Body of pancreas (tissue), 4 donors: Measurements from ENCODE around the gene TUBGCP2. TPM values are rescaled to one million over a fixed set of nuclear protein-coding genes. Genes with fewer than 3 reads are reported as not detected.

Source experiments
- ATAC-seq: fragments of 150-250 bp; one replicate; pipeline ENCODE4 v1.9.1; 2016
- DNase-seq, 4 donors: peaks; one replicate each; pipeline ENCODE4 v3.0.0-alpha.2; 2019
- H3K27ac ChIP-seq, 4 donors: fragments of 200-600 bp; sonication (generic); 1 replicate in 3 of 4; 2 replicates in 1 of 4; pipeline versions ENCODE4 v1.5.1 to v1.6.1; 2016 to 2019; ENCODE audit warnings: mild to moderate bottlenecking in 1 of 4, mixed read lengths in 1 of 4, moderate library complexity in 1 of 4
- H3K27me3 ChIP-seq, 2 donors: fragments of 200-600 bp; sonication (generic); one replicate each; pipeline ENCODE4 v1.6.0; 2016; ENCODE audit warnings: mild to moderate bottlenecking in 1 of 2
- H3K36me3 ChIP-seq, 2 donors: fragments of 200-600 bp; sonication (generic); replicated peaks in 1 of 2; 2 replicates each; pipeline ENCODE4 v1.5.1; 2016; ENCODE audit warnings: low read depth in 2 of 2; ENCODE audit not compliant: insufficient read depth in 1 of 2
- H3K4me1 ChIP-seq: fragments of 200-600 bp; sonication (generic); one replicate; pipeline ENCODE4 v1.6.0; 2016
- H3K4me3 ChIP-seq, 2 donors: fragments of 200-600 bp; sonication (generic); 1 replicate in 1 of 2; 2 replicates in 1 of 2; pipeline ENCODE4 v1.5.1; 2016 to 2019
- H3K9me3 ChIP-seq, 3 donors: fragments of 200-600 bp; sonication (generic); 1 replicate in 2 of 3; 2 replicates in 1 of 3; pipeline ENCODE4 v1.5.1; 2016
- POLR2A ChIP-seq, 3 donors: fragments of 450-650 bp; IDR thresholded peaks; one replicate each; pipeline ENCODE4 v1.6.1; 2016; ENCODE audit warnings: antibody characterized with exemption in 3 of 3, mild to moderate bottlenecking in 2 of 3
- WGBS, 2 donors: methylation state at CpG; one replicate each; pipeline ENCODE4 v1.1.5; 2017; 5-methylcytosine and 5-hydroxymethylcytosine counted together
- intact Hi-C: fragments of 100-400 bp; cut with DNase I; formaldehyde crosslinking; loops from one replicate; pipeline ENCODE4 v1.15.1; 2023
- total RNA-seq, 2 donors: library from RNA; depleted of rRNA; stranded (reverse); fragments of >200 nt; gene quantifications; one replicate each; pipeline ENCODE4 v1.1.0, GENCODE V29; 2016
- TF ChIP-seq, protein P1 (sequence below), 7 experiments: fragments of 450-650 bp in 4 of 7; fragments of 200-600 bp in 3 of 7; sonication (generic) in 3 of 7; IDR thresholded peaks; one replicate each; pipeline ENCODE4 v1.5.1; 2016 to 2019; ENCODE audit warnings: antibody characterized with exemption in 7 of 7

Gene TUBGCP2
- total RNA-seq, 2 donors from 2014 or later: 32.2 to 36.6 TPM

DNA sequence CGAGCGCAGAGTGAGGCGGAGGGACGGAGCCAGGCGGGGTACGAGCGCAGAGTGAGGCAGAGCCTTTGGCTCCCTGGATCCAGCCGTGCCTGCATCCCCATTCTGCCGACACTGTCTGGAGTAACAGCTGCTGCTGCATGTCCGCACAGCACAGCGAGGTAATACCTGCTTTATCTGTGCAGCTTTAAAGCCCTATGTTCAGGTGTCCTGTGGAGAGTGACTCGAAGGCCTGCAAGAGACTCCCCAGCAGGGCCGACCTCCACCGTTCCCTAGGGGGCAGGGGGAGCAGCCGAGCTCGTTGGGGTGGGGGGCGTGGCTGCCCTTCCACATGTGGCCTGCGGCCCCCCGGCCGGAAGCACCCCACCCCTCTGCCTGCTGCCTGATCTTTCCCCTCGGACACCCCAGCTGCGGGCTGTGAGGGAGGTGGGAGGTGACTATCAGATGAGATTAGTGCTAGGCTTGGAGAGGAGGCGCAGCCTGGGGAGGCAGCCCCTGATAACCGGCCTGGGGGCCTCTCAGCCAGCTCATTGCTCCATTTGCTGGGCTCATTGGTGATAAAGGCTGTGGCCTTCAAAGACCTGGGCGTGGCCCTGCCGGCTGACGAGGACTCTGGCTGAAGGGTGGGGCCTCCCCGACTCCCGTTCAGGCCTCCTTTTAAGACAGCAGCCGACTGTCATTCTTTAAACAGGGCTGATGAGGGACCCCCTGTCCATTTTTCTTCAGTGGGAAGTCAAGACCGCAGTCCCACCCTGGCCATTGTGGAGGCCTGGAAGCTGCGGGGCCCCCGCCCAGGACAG is 63.0 kb downstream of the TUBGCP2 start:
- no peaks in the 10 kb centered on the region for H3K9me3 ChIP-seq
- H3K27me3 ChIP-seq: no peaks in the 10 kb centered on the region
- no peak for ATAC-seq
- intact Hi-C loops: no loop called here
- TF ChIP-seq POLR2A (IDR thresholded peaks at IDR 0.05): no peak
- TF ChIP-seq, protein P1, sequence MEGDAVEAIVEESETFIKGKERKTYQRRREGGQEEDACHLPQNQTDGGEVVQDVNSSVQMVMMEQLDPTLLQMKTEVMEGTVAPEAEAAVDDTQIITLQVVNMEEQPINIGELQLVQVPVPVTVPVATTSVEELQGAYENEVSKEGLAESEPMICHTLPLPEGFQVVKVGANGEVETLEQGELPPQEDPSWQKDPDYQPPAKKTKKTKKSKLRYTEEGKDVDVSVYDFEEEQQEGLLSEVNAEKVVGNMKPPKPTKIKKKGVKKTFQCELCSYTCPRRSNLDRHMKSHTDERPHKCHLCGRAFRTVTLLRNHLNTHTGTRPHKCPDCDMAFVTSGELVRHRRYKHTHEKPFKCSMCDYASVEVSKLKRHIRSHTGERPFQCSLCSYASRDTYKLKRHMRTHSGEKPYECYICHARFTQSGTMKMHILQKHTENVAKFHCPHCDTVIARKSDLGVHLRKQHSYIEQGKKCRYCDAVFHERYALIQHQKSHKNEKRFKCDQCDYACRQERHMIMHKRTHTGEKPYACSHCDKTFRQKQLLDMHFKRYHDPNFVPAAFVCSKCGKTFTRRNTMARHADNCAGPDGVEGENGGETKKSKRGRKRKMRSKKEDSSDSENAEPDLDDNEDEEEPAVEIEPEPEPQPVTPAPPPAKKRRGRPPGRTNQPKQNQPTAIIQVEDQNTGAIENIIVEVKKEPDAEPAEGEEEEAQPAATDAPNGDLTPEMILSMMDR (IDR thresholded peaks at IDR 0.05): no peak
- no peak overlapping the region for H3K27ac ChIP-seq
- peaks cover 4% of the 10 kb centered on the region for H3K4me1 ChIP-seq
- WGBS, 2 donors: 48 to 67% methylated on average over 11 to 29 of the region's 33 CpGs
- no peaks in the 10 kb centered on the region for H3K36me3 ChIP-seq
- no peak for DNase-seq
- H3K4me3 ChIP-seq: no peak overlapping the region

DNA sequence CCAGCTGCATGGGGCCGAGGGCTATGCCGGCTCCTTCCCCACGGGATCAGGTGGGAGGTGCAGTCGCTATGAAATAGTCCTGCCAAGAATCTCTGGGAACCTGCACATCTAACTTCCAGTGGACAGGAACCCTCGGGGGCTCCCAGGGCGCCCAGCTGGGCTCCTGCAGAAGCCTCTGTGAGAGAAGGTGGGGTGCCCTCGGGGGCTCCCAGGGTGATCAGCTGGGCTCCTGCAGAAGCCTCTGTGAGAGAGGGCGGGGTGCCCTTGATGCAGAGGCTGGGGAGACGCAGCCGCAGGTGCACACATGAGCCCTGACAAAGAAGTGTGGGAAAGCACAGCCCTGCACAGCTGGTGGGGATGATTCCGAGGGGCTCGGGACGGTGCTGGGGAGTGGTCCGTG is 65.1 kb downstream of the TUBGCP2 start:
- no peak for ATAC-seq
- no peaks in the 10 kb centered on the region for H3K27me3 ChIP-seq
- no peaks in the 10 kb centered on the region for H3K36me3 ChIP-seq
- H3K9me3 ChIP-seq: no peaks in the 10 kb centered on the region
- no peak overlapping the region for H3K27ac ChIP-seq
- H3K4me3 ChIP-seq: no peak overlapping the region
- intact Hi-C loops: no loop called here
- H3K4me1 ChIP-seq: peaks cover 4% of the 10 kb centered on the region
- TF ChIP-seq POLR2A (IDR thresholded peaks at IDR 0.05): no peak
- TF ChIP-seq, protein P1 (IDR thresholded peaks at IDR 0.05): no peak
- no peak for DNase-seq
- WGBS, 2 donors: 61 to 63% methylated on average over 10 to 14 of the region's 14 CpGs

DNA sequence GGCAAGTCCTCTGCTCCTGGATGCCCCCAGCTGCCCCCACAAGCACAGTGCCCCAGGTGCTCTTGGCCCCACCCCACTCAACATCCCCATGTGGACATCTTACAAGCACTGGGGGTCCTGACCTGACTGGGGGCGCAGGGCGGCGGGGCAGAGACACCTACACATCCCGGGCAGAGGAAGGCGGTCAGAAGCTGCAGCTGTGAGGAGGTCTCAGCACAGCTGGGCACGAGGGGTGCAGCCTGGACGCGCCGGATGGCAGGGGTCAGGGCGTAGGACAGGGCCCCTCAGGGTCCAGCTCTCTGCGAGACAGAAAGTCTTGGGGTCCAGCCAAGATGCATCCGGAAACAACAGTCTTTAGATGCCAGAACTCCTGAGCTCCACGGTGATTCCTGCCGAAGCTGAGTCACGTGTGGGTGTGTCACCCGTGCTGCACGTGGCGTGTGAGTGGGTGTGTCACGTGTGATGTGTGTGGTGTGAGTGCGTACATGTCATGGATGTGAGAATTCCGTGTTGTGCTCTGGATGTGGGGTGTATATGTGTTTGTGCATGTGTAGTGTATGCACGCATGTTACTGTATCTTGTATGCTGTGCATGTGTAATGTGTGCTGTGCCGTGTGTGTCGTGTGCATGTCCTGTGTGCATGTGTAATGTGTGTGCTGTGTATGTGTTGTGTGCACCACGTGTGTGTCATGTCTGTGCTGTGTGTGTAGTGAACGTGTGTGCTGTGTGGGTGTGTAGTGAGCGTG is 65.9 kb downstream of the TUBGCP2 start:
- DNase-seq: no peak
- 59 to 71% methylated on average over 17 to 26 of the region's 27 CpGs for WGBS, 2 donors
- H3K27me3 ChIP-seq: peaks cover 0 to 3% of the 10 kb centered on the region in 2 donors
- peaks cover 11% of the 10 kb centered on the region for H3K4me1 ChIP-seq
- no peaks in the 10 kb centered on the region for H3K9me3 ChIP-seq
- TF ChIP-seq, protein P1 (IDR thresholded peaks at IDR 0.05): no peak
- no peak for TF ChIP-seq POLR2A (IDR thresholded peaks at IDR 0.05)
- H3K27ac ChIP-seq: no peak overlapping the region
- no peak for ATAC-seq
- H3K4me3 ChIP-seq: no peak overlapping the region
- intact Hi-C loops: no loop called here
- no peaks in the 10 kb centered on the region for H3K36me3 ChIP-seq

DNA sequence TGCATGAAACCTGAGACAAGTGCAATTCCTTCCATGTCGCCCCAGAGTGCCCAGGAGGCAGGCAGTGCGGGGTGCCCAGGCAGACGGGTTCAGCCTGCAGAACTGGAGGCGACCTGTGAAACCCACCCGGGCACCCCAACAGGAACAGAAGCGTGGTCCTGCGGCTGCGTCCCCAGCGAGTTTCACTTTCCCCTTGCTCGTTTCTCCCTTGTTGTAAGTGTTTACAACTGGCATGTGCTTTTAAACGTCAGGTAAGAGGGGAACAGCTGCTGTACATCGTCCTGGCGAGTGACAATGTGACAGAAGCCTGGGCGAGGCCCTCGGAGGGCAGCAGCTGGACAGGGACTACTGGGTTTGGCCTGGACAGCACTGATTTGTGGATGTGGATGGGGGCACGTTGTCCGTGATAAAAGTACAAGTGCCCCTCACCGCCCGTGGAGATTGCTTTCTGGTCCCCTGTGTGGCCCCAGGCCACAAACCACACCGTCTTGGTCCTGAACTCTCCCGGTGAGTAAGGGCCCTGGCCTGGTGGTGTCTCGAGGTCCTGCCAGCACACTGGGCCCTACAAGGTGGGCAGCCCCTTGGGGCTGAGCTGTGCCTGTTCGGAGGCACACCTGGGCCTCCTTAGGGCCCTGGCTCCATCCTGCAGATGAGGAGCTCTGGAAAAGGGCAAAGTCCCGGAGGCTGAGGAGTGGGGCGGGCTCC is 67.0 kb downstream of the TUBGCP2 start:
- TF ChIP-seq POLR2A (IDR thresholded peaks at IDR 0.05): no peak
- TF ChIP-seq, protein P1 (IDR thresholded peaks at IDR 0.05): no peak
- H3K4me3 ChIP-seq: no peak overlapping the region
- H3K4me1 ChIP-seq: peaks cover 23% of the 10 kb centered on the region
- H3K27ac ChIP-seq: no peak overlapping the region
- ATAC-seq: no peak
- DNase-seq: no peak
- intact Hi-C loops: no loop called here
- 25 to 58% methylated on average over 13 to 25 of the region's 25 CpGs for WGBS, 2 donors
- H3K9me3 ChIP-seq: no peaks in the 10 kb centered on the region
- peaks cover 0 to 14% of the 10 kb centered on the region in 2 donors for H3K27me3 ChIP-seq
- no peaks in the 10 kb centered on the region for H3K36me3 ChIP-seq
